Measurements from ENCODE around the gene APOL4. TPM values are rescaled to one million over a fixed set of nuclear protein-coding genes. Genes with fewer than 3 reads are reported as not detected.

The APOL4 gene
- total and polyA plus RNA-seq, 8 donors = 0.28 to 4.1 (median 1.5) TPM

DNA sequence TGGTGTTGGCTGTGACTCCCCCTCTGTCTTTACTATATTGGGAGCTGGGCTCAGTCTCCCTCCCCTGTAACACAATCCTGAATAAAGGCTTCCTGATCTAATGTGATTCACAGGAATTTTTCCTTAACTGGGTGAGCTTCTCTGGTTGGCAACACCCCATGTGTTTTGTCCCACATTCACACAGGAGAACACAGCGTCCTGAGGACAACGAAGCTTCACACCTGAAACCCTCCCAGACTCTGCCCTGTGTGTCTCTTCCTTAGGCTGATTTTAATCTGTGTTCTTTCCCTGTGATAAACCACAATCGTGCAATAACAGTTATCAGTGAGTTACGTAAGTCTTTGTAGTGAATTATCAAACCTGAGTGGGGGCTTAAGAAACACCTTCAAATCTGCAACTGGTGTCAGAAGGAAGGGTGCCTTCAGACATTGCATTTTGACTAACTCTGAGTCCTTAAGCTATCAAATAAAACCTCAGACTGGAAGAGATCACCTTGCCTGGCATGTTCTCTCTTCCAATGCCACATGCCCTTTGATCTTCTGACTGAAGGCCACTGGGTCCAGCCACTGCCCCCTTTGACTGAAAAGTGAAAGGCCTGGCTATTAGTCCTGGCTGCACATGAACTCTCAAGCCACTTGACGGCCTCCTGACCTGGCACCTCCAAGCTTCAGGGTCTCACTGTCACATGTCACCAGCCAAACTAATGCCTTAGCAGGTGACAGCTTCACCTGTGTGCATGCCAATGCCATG, 58.4 kb downstream of the APOL4 start:
- Histone ChIP-seq H3K4me1 (no peaks in the 10 kb centered on the region), H3K27ac (no peak overlapping the region), H3K36me3 (no peaks in the 10 kb centered on the region), H3K27me3 (no peaks in the 10 kb centered on the region), H3K9me3 (no peaks in the 10 kb centered on the region), H3K4me3 (no peak overlapping the region)
- 47 to 58% methylated on average over 5 of the region's 5 CpGs for WGBS, 2 donors
- TF ChIP-seq, protein P1, sequence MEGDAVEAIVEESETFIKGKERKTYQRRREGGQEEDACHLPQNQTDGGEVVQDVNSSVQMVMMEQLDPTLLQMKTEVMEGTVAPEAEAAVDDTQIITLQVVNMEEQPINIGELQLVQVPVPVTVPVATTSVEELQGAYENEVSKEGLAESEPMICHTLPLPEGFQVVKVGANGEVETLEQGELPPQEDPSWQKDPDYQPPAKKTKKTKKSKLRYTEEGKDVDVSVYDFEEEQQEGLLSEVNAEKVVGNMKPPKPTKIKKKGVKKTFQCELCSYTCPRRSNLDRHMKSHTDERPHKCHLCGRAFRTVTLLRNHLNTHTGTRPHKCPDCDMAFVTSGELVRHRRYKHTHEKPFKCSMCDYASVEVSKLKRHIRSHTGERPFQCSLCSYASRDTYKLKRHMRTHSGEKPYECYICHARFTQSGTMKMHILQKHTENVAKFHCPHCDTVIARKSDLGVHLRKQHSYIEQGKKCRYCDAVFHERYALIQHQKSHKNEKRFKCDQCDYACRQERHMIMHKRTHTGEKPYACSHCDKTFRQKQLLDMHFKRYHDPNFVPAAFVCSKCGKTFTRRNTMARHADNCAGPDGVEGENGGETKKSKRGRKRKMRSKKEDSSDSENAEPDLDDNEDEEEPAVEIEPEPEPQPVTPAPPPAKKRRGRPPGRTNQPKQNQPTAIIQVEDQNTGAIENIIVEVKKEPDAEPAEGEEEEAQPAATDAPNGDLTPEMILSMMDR (IDR thresholded peaks at IDR 0.05) = no peak
- DNase-seq (no peak), ATAC-seq (no peak), FAIRE-seq (no peak)
- intact Hi-C loops (cut with DNase I) = no loop called here

GRCh38 chr22:36141481-36141880, 60.1 kb downstream of the APOL4 start:
- H3K9me3 ChIP-seq = no peaks in the 10 kb centered on the region
- FAIRE-seq (no peak), DNase-seq (no peak), ATAC-seq (no peak)
- H3K4me1 ChIP-seq = no peaks in the 10 kb centered on the region
- intact Hi-C loops (cut with DNase I) = no loop called here
- H3K27ac ChIP-seq = no peak overlapping the region
- WGBS, 2 donors = 62 to 72% methylated on average over 9 of the region's 9 CpGs
- TF ChIP-seq, protein P1 (IDR thresholded peaks at IDR 0.05) = no peak
- H3K4me3 ChIP-seq = no peak overlapping the region
- H3K36me3 ChIP-seq = no peaks in the 10 kb centered on the region
- H3K27me3 ChIP-seq = no peaks in the 10 kb centered on the region

Other genes with a start within 250 kb of the APOL4 start
- 10 to 100 TPM; 16.3 to 33.7 (median 18.5) TPM for gene RBFOX2, start 173.0 kb downstream of the APOL4 start, total RNA-seq
- gene RBFOX2, start 173.0 kb downstream of the APOL4 start, polyA plus RNA-seq = 10 to 100 TPM; 12.9 to 13.7 TPM
- 1 to 10 TPM; 2.5 to 7.5 (median 4.6) TPM for gene APOL3, start 41.1 kb downstream of the APOL4 start, total RNA-seq
- gene APOL3, start 41.1 kb downstream of the APOL4 start, polyA plus RNA-seq = 10 to 100 TPM; 11.8 to 13.5 TPM
- 10 to 100 TPM in 4 of 6 donors, 1 to 10 TPM in 2; 6.3 to 23.4 (median 12.4) TPM for gene APOL2, start 37.7 kb upstream of the APOL4 start, total RNA-seq
- 10 to 100 TPM; 18.4 to 20.6 TPM for gene APOL2, start 37.7 kb upstream of the APOL4 start, polyA plus RNA-seq
- 10 to 100 TPM in 2 of 6 donors, 1 to 10 TPM in 4; 3.2 to 25.5 (median 6.8) TPM for gene APOL1, start 51.3 kb upstream of the APOL4 start, total RNA-seq
- gene APOL1, start 51.3 kb upstream of the APOL4 start, polyA plus RNA-seq = 1 to 10 TPM; 4.0 to 5.4 TPM
- 100 to 1,000 TPM; 259 to 554 (median 412) TPM for gene MYH9, start 186.2 kb upstream of the APOL4 start, total RNA-seq
- gene MYH9, start 186.2 kb upstream of the APOL4 start, polyA plus RNA-seq = 100 to 1,000 TPM in 1 of 2 donors, 10 to 100 TPM in 1; 80.9 to 152 TPM

Data from pancreas (tissue), 10 donors.